ENCODE results near the gene MAPKAPK2. TPM values are rescaled to one million over a fixed set of nuclear protein-coding genes. Genes with fewer than 3 reads are reported as not detected.
"Not testable (repeated sequence)": the region's sequence is repeated elsewhere in the genome, so short reads cannot be mapped to it uniquely, and the experiment has no call there.

MAPKAPK2 gene
- total RNA-seq, 4 donors from 2014 or later, result 37.8 to 50.7 (median 43.2) TPM

DNA sequence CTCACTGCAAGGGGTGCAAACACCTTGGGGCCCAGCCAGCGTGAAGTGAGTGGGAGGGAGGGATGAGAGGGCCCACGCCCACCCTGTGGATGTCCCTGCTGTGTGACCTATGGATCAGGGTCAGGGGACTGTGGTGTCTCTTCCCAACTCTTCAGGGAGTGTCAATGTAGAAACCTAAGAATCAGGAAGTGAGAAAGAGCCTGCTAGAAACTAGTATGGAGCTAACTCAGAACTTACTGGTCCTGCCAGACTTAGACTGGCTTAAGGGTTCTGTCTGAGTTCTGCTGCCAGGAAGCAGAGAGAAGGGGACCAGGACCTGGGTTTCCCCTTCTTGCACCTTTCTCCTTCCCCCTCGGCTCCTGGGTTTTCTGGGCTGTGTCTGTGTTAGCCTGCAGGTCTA, 89.4 kb downstream of the MAPKAPK2 start:
- WGBS, 2 donors, result 13 to 82% methylated on average over 1 to 3 of the region's 3 CpGs
- intact Hi-C loops (cut with DNase I), result no loop called here
- no peak for TF ChIP-seq POLR2A (IDR thresholded peaks at IDR 0.05)
- TF ChIP-seq, protein P1, sequence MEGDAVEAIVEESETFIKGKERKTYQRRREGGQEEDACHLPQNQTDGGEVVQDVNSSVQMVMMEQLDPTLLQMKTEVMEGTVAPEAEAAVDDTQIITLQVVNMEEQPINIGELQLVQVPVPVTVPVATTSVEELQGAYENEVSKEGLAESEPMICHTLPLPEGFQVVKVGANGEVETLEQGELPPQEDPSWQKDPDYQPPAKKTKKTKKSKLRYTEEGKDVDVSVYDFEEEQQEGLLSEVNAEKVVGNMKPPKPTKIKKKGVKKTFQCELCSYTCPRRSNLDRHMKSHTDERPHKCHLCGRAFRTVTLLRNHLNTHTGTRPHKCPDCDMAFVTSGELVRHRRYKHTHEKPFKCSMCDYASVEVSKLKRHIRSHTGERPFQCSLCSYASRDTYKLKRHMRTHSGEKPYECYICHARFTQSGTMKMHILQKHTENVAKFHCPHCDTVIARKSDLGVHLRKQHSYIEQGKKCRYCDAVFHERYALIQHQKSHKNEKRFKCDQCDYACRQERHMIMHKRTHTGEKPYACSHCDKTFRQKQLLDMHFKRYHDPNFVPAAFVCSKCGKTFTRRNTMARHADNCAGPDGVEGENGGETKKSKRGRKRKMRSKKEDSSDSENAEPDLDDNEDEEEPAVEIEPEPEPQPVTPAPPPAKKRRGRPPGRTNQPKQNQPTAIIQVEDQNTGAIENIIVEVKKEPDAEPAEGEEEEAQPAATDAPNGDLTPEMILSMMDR (IDR thresholded peaks at IDR 0.05), result no peak
- Histone ChIP-seq H3K4me1 (peaks cover 0 to 23% (median 0%) of the 10 kb centered on the region in 3 donors), H3K36me3 (no peaks in the 10 kb centered on the region), H3K9me3 (no peaks in the 10 kb centered on the region), H3K4me3 (no peak overlapping the region), H3K27me3 (peaks cover 0 to 28% (median 0%) of the 10 kb centered on the region in 4 donors), H3K27ac (peak overlapping the region in 1 of 4 donors; percentile 21)
- no peak for DNase-seq

DNA sequence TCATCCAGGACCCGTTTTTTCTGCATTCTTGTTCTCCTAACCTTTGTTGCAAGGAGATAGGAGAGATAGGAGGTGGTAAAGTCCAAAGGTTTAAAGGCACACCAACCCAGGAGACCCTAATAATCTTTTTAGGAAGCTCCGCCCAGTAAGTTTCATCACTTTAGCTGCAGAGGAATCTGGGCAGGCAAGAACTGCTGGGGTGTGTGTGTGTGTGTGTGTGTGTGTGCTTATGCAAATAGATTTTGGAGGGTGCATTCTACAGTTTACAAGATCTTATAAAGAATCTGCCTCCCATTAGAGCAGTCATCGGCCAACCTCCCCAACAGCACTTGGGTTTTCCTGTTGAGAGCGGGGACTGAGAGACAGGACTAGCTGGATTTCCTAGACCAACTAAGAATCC, 91.5 kb downstream of the MAPKAPK2 start:
- DNase-seq, result no peak
- 43 to 71% methylated on average over 2 to 3 of the region's 4 CpGs for WGBS, 2 donors
- H3K9me3 ChIP-seq, result no peaks in the 10 kb centered on the region

DNA sequence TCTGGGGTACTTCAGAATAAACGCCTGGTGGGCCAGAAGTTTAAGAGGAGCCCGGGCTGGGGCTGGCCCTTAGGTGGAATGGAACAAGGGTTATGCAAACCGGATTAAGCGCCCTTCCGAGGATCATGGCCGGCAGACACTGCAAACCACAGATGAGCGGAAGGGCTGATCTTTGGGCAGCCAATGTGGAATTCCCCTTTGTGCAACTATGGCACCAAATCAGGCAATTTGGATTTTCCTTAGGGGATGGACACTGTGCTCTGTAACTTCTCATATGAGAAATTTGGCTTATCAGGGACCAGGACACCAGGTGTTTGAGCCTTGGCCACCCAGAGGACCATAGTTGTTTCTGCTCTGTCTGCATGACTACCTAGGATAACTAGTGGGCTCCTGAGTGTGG, 93.3 kb downstream of the MAPKAPK2 start:
- Histone ChIP-seq H3K9me3 (no peaks in the 10 kb centered on the region), H3K4me1 (peaks cover 0 to 11% (median 0%) of the 10 kb centered on the region in 3 donors), H3K36me3 (no peaks in the 10 kb centered on the region), H3K27ac (no peak overlapping the region), H3K27me3 (peaks cover 0 to 13% (median 0%) of the 10 kb centered on the region in 4 donors), H3K4me3 (no peak overlapping the region)
- no peak for DNase-seq
- TF ChIP-seq, protein P1 (IDR thresholded peaks at IDR 0.05), result no peak
- TF ChIP-seq POLR2A (IDR thresholded peaks at IDR 0.05), result no peak
- WGBS, 2 donors, result 90 to 92% methylated on average over 2 to 6 of the region's 7 CpGs
- intact Hi-C loops (cut with DNase I), result no loop called here

More for the DNA sequence above, 91.5 kb downstream of the MAPKAPK2 start:
- no peak overlapping the region for H3K27ac ChIP-seq
- H3K4me3 ChIP-seq, result no peak overlapping the region
- H3K36me3 ChIP-seq, result no peaks in the 10 kb centered on the region
- no peak for TF ChIP-seq POLR2A (IDR thresholded peaks at IDR 0.05)
- TF ChIP-seq, protein P1 (IDR thresholded peaks at IDR 0.05), result no peak
- peaks cover 0 to 20% (median 0%) of the 10 kb centered on the region in 3 donors for H3K4me1 ChIP-seq
- H3K27me3 ChIP-seq, result peaks cover 0 to 28% (median 0%) of the 10 kb centered on the region in 4 donors
- intact Hi-C loops (cut with DNase I), result no loop called here

DNA sequence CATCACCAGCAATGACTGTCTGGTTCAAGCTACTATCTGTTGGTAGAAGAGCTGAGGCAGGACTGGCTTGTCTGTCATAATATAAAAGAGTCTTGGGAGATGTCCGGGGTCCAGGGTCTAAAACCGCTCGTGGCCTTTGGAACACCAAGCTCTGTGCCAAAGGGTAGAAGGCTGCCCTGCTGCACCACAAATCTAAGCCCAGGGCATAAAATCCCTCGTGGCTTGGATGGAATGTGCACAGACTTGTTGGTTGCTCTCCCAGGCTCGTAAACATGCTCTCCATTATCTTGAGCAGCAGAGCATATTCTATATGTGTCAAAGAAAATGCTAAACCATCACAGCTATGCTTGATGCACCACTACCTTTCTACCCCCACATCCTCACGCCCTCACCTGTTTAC, 94.2 kb downstream of the MAPKAPK2 start:
- H3K27me3 ChIP-seq; H3K4me3 ChIP-seq; intact Hi-C loops (cut with DNase I); DNase-seq; H3K9me3 ChIP-seq; H3K27ac ChIP-seq; H3K36me3 ChIP-seq: not testable (repeated sequence)
- peaks cover 0 to 11% (median 0%) of the 10 kb centered on the region in 3 donors for H3K4me1 ChIP-seq
- 54 to 60% methylated on average over 3 to 6 of the region's 6 CpGs for WGBS, 2 donors

GRCh38 chr1:206779638-206780037, 94.9 kb downstream of the MAPKAPK2 start:
- intact Hi-C loops (cut with DNase I), result no loop called here
- Histone ChIP-seq H3K9me3 (no peaks in the 10 kb centered on the region), H3K4me3 (no peak overlapping the region), H3K27ac (no peak overlapping the region), H3K27me3 (peaks cover 0 to 5% (median 0%) of the 10 kb centered on the region in 4 donors), H3K36me3 (no peaks in the 10 kb centered on the region), H3K4me1 (peaks cover 0 to 7% (median 0%) of the 10 kb centered on the region in 3 donors)
- WGBS, 2 donors, result 65 to 73% methylated on average over 2 of the region's 2 CpGs
- no peak for DNase-seq
- TF ChIP-seq, protein P1 (IDR thresholded peaks at IDR 0.05), result no peak
- TF ChIP-seq POLR2A (IDR thresholded peaks at IDR 0.05), result no peak

GRCh38 chr1:206782448-206782847, 97.7 kb downstream of the MAPKAPK2 start:
- WGBS, 2 donors, result 90 to 93% methylated on average over 2 of the region's 2 CpGs
- Histone ChIP-seq H3K36me3 (no peaks in the 10 kb centered on the region), H3K4me1 (peaks cover 0 to 7% (median 0%) of the 10 kb centered on the region in 3 donors), H3K4me3 (no peak overlapping the region), H3K27ac (no peak overlapping the region), H3K27me3 (no peaks in the 10 kb centered on the region), H3K9me3 (no peaks in the 10 kb centered on the region)
- DNase-seq, result no peak
- TF ChIP-seq, protein P1 (IDR thresholded peaks at IDR 0.05), result no peak
- no peak for TF ChIP-seq POLR2A (IDR thresholded peaks at IDR 0.05)
- intact Hi-C loops (cut with DNase I), result no loop called here
